GM12801 (cell line): ENCODE data around the gene PCYT1A.

Experiments used
- CTCF ChIP-seq: IDR thresholded peaks from one replicate; pipeline ENCODE4 v1.5.1; 2011; ENCODE audit warnings: control low read depth; ENCODE audit not compliant: insufficient read length; ENCODE audit errors: extremely low read depth

PCYT1A gene

DNA sequence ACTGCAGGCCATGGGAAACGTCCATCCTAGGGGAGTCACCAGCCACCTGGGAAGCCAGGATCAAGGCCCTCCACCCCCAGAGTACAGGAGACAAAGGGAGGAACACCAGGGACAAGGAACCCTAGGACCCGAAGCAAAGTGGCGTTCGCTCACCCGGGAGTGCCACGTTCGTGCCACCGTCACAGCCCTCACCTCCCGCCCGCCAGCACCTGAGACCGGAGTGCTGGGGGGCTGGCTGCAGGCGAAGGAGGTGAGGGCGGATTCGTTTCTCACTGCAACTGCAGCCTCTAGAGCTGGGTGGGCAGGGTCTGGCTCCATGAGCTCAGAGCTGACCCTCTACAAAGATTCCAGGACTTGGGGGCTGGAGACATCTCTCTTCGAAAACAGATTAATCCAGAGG lies 102.6 kb downstream of the PCYT1A start:
- no peak for TF ChIP-seq CTCF

GRCh38 chr3:196181127-196181546 lies 106.4 kb downstream of the PCYT1A start:
- no peak for TF ChIP-seq CTCF

DNA sequence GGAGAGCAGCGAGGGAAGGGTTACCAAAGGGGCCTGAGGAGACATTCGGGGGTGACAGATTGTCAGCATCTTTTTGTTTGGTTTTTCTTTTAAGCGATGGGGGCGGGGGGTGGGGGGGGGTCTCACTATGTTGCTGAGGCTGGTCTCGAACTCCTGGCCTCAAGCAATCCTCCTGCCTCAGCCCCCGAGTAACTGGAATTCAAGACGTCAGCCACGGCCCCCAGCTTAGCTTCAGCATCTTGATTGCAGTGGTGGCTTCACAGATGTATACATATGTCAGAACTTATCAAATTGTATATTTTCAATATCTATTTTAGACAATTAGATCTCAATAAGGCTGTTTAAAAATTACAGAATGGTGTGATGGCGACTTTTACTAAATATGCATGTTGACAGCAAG lies 107.2 kb downstream of the PCYT1A start:
- TF ChIP-seq CTCF, result no peak
